Gastroesophageal sphincter (tissue), 3 donors: ENCODE data around the gene SYNDIG1.

Source experiments
- EP300 ChIP-seq: sonication (generic); formaldehyde crosslinking; IDR thresholded peaks from one replicate; pipeline ENCODE4 v1.6.1; 2017; ENCODE audit warnings: antibody characterized with exemption, mild to moderate bottlenecking
- POLR2A ChIP-seq, 2 donors: fragments of 450-650 bp; IDR thresholded peaks; one replicate each; pipeline ENCODE4 v1.6.1; 2017; ENCODE audit warnings: antibody characterized with exemption in 2 of 2, mild to moderate bottlenecking in 2 of 2, moderate library complexity in 1 of 2
- POLR2AphosphoS5 ChIP-seq: sonication (generic); formaldehyde crosslinking; IDR thresholded peaks from one replicate; pipeline ENCODE4 v1.6.1; 2017; ENCODE audit warnings: antibody characterized with exemption
- TF ChIP-seq, protein P1 (sequence below), 4 experiments: fragments of 200-600 bp in 2 of 4; fragments of 450-650 bp in 2 of 4; sonication (generic) in 1 of 4; IDR thresholded peaks; one replicate each; pipeline ENCODE4 v1.5.1; 2017 to 2019; ENCODE audit warnings: antibody characterized with exemption in 4 of 4, mild to moderate bottlenecking in 2 of 4, moderate library complexity in 2 of 4

DNA sequence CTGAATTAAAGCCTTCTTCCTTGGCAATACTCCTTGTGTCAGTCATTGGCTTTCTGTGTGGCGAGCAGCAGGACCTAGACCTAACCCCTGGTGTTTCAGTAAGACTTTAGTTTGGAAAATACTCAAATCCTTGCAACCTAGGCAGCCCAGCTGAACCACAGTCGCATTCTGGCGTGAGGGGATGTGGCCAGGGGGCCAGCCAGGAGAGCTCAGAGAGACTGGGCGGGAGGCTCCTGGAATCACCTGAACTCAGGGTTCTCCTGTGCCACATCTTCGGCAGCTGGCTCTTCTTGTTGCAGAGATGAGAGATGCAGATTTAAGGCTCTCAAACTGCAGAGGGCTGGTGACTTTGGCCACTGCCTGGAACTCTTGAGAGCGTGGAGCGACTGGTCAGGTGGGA lies 102.7 kb downstream of the SYNDIG1 start:
- TF ChIP-seq, protein P1, sequence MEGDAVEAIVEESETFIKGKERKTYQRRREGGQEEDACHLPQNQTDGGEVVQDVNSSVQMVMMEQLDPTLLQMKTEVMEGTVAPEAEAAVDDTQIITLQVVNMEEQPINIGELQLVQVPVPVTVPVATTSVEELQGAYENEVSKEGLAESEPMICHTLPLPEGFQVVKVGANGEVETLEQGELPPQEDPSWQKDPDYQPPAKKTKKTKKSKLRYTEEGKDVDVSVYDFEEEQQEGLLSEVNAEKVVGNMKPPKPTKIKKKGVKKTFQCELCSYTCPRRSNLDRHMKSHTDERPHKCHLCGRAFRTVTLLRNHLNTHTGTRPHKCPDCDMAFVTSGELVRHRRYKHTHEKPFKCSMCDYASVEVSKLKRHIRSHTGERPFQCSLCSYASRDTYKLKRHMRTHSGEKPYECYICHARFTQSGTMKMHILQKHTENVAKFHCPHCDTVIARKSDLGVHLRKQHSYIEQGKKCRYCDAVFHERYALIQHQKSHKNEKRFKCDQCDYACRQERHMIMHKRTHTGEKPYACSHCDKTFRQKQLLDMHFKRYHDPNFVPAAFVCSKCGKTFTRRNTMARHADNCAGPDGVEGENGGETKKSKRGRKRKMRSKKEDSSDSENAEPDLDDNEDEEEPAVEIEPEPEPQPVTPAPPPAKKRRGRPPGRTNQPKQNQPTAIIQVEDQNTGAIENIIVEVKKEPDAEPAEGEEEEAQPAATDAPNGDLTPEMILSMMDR (IDR thresholded peaks at IDR 0.05), result no peak
- no peak for TF ChIP-seq EP300
- TF ChIP-seq POLR2AphosphoS5, result no peak
- no peak for TF ChIP-seq POLR2A (IDR thresholded peaks at IDR 0.05)
